ENCODE data around the gene MLN. TPM values are rescaled to one million over a fixed set of nuclear protein-coding genes. Genes with fewer than 3 reads are reported as not detected.
A peak's percentile ranks its signal among the peaks of the same experiment; 100 is the strongest.

The MLN gene
- total RNA-seq, 3 donors from 2014 or later, result not detected

DNA sequence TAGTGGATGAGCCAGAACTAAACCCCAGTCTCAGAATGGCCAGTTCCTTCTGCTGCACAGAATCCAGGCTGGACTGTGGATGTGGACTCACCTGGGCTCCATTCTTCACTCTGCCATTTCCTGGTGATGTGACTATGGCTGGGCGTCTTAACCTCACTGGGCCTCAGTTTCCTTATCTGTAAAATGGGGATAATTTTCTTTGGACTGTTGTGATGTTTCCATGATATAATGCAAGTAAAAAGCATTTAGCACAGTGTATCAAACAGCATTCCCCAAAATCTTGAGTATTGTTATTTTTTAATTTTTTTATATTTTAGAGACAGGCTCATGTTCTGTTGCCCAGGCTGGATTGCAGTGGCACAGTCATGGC, 51.2 kb downstream of the MLN start:
- Histone ChIP-seq H3K4me1 (no peaks in the 10 kb centered on the region), H3K27me3 (no peaks in the 10 kb centered on the region), H3K9me3 (no peaks in the 10 kb centered on the region), H3K4me3 (no peak overlapping the region), H3K27ac (no peak overlapping the region), H3K36me3 (no peaks in the 10 kb centered on the region)
- no peak for DNase-seq (ENCODE audit: low spot score in 2 of 2)
- TF ChIP-seq POLR2A (IDR thresholded peaks at IDR 0.05), result no peak
- intact Hi-C loops (cut with DNase I; ENCODE audit: low total_unique reads), result no loop called here

- Histone ChIP-seq H3K27me3 (no peaks in the 10 kb centered on the region), H3K4me3 (no peak overlapping the region), H3K4me1 (no peaks in the 10 kb centered on the region), H3K27ac (peak overlapping the region in 1 of 2 donors; percentile 38), H3K36me3 (no peaks in the 10 kb centered on the region), H3K9me3 (no peaks in the 10 kb centered on the region)
- DNase-seq (ENCODE audit: low spot score in 2 of 2), result no peak
- no peak for TF ChIP-seq POLR2AphosphoS5 (IDR thresholded peaks at IDR 0.05)
- no peak for TF ChIP-seq CTCF (IDR thresholded peaks at IDR 0.05)
- no peak for TF ChIP-seq POLR2A (IDR thresholded peaks at IDR 0.05)
- intact Hi-C loops (cut with DNase I; ENCODE audit: low total_unique reads), result no loop called here
These were observed 51.8 kb downstream of the MLN start for GRCh38 chr6:33751771-33752645.

DNA sequence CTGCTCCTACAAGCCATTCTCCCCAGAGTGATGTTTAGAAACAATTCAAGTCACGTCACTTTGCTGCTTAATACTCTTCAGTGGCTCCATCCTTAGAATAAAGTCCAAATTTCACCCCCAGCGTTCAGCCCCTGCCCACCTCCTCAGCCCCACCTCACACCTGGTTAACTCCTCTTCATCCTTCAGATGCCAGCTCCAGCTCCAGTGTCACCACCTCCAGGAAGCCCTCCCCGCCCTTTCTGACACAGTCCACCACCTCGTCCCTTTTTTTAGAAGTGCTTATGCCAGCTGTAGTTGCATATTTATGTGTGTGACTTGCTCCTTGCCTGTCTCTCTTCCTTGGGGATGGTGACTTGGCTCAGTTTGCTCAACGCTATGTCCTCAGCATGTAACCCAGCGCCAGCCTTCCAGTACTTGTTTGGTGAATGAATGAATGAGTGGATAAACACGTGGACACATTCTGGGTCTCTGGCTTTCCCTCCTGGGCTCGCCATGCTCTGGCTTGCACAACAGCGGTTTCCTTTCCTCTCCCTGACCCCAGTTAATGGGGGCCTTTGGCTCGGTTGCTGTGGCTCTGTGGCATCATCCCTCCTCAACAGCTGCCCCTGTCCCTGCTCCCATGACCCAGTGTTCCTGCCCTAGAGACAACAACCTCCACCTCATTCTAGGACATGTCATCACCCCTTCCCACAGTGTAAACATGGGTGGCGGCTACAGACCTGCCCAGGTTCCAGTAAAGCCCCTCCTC, 53.4 kb downstream of the MLN start:
- no peak overlapping the region for H3K4me3 ChIP-seq
- H3K9me3 ChIP-seq, result no peaks in the 10 kb centered on the region
- H3K4me1 ChIP-seq, result no peaks in the 10 kb centered on the region
- DNase-seq (ENCODE audit: low spot score in 2 of 2), result no peak
- peak overlapping the region in 1 of 2 donors; percentile 38 for H3K27ac ChIP-seq
- H3K27me3 ChIP-seq, result no peaks in the 10 kb centered on the region
- H3K36me3 ChIP-seq, result no peaks in the 10 kb centered on the region
- TF ChIP-seq POLR2A (IDR thresholded peaks at IDR 0.05) (no peak), POLR2AphosphoS5 (IDR thresholded peaks at IDR 0.05) (no peak), CTCF (IDR thresholded peaks at IDR 0.05) (no peak)
- intact Hi-C loops (cut with DNase I; ENCODE audit: low total_unique reads), result no loop called here

DNA sequence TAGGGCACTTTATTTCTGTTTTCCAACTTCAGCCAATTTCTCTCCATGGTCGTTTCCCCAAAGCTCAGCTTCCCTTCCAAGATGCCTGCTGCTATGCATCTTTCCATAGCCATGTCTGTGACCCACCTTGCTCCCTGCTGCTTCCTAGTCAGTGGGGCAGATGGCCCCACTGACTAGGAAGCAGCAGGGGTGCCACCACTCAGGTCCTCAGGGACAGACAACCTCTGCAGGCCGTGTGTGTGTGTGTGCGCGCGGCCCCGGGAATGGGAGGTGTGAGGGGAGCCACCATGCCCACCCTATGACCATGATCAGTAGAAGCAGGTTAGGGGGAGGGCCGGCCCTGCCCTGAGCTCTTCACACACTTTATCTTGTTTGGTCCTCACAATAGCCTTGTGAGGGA, 54.4 kb downstream of the MLN start:
- H3K36me3 ChIP-seq, result no peaks in the 10 kb centered on the region
- no peak for DNase-seq (ENCODE audit: low spot score in 2 of 2)
- H3K27me3 ChIP-seq, result no peaks in the 10 kb centered on the region
- H3K4me3 ChIP-seq, result no peak overlapping the region
- intact Hi-C loops (cut with DNase I; ENCODE audit: low total_unique reads), result no loop called here
- TF ChIP-seq POLR2AphosphoS5 (IDR thresholded peaks at IDR 0.05) (no peak), POLR2A (IDR thresholded peaks at IDR 0.05) (no peak), CTCF (IDR thresholded peaks at IDR 0.05) (no peak)
- peaks cover 5 to 7% of the 10 kb centered on the region in 2 donors for H3K4me1 ChIP-seq
- H3K9me3 ChIP-seq, result no peaks in the 10 kb centered on the region
- no peak overlapping the region for H3K27ac ChIP-seq

GRCh38 chr6:33748841-33749240, 55.0 kb downstream of the MLN start:
- H3K4me1 ChIP-seq, result peaks cover 5 to 7% of the 10 kb centered on the region in 2 donors
- no peak for DNase-seq (ENCODE audit: low spot score in 2 of 2)
- H3K27me3 ChIP-seq, result no peaks in the 10 kb centered on the region
- H3K9me3 ChIP-seq, result no peaks in the 10 kb centered on the region
- no peaks in the 10 kb centered on the region for H3K36me3 ChIP-seq
- TF ChIP-seq POLR2AphosphoS5 (IDR thresholded peaks at IDR 0.05) (no peak), POLR2A (IDR thresholded peaks at IDR 0.05) (no peak), CTCF (IDR thresholded peaks at IDR 0.05) (no peak)
- intact Hi-C loops (cut with DNase I; ENCODE audit: low total_unique reads), result no loop called here
- H3K27ac ChIP-seq, result no peak overlapping the region
- H3K4me3 ChIP-seq, result no peak overlapping the region
